Adrenal gland (tissue), 12 donors: Measurements from ENCODE around the gene RRM2. TPM values are rescaled to one million over a fixed set of nuclear protein-coding genes. Genes with fewer than 3 reads are reported as not detected.

Experiments
- DNase-seq, 7 donors: peaks; one replicate each; pipeline ENCODE4 v3.0.0-alpha.2; 2019 to 2020
- H3K27ac ChIP-seq, 5 donors: fragments of 200-600 bp; sonication (generic) in 4 of 5; 1 replicate in 3 of 5; 2 replicates in 2 of 5; pipeline versions ENCODE4 v1.5.1 to v1.8.0; 2016 to 2020; ENCODE audit warnings: mild to moderate bottlenecking in 1 of 5
- H3K27me3 ChIP-seq: fragments of 200-600 bp; 2 replicates; pipeline ENCODE4 v1.8.0; 2021
- H3K36me3 ChIP-seq, 2 donors: fragments of 200-600 bp; replicated peaks in 1 of 2; 1 replicate in 1 of 2; 2 replicates in 1 of 2; pipeline versions ENCODE4 v1.5.1 to v1.8.0; 2018 to 2022
- H3K4me1 ChIP-seq, 2 donors: fragments of 200-600 bp; replicated peaks in 1 of 2; 1 replicate in 1 of 2; 2 replicates in 1 of 2; pipeline versions ENCODE4 v1.5.1 to v1.8.0; 2018 to 2021
- H3K4me3 ChIP-seq, 4 donors: fragments of 200-600 bp; sonication (generic) in 3 of 4; one replicate each; pipeline ENCODE4 v1.5.1; 2016 to 2018
- H3K9me3 ChIP-seq, 3 donors: fragments of 200-600 bp; sonication (generic) in 1 of 3; replicated peaks in 1 of 3; 1 replicate in 2 of 3; 2 replicates in 1 of 3; pipeline versions ENCODE4 v1.5.1 to v1.8.0; 2016 to 2021
- POLR2A ChIP-seq, 2 donors: fragments of 450-650 bp; IDR thresholded peaks; one replicate each; pipeline ENCODE4 v1.6.1; 2017; ENCODE audit warnings: antibody characterized with exemption in 2 of 2, mild to moderate bottlenecking in 2 of 2, moderate library complexity in 1 of 2
- WGBS, 4 donors: extraction: QIAGEN DNeasy Blood & Tissue Kit in 2 of 4; methylation state at CpG; one replicate each; pipeline versions ENCODE4 v1.1.5 to v1.1.7; 2013 to 2017; 5-methylcytosine and 5-hydroxymethylcytosine counted together
- intact Hi-C, 2 donors: fragments of 100-400 bp; cut with DNase I; formaldehyde crosslinking; loops; one replicate each; pipeline versions ENCODE4 v1.14.1 to v1.15.0; 2022 to 2023
- polyA plus RNA-seq, 3 donors: library from polyadenylated mRNA; stranded (reverse); fragments of 200-250 nt in 2 of 3; fragments of 350-450 nt in 1 of 3; fragmentation: Illumina TruSeq in 1 of 3; extraction: RNeasy Lipid Tissue Mini Kit (QIAGEN cat#74804) in 1 of 3; gene quantifications; one replicate each; pipeline ENCODE4 v1.2.3, GENCODE V29; 2013 to 2014
- total RNA-seq, 9 donors: library from RNA; depleted of rRNA in 4 of 9; stranded (reverse); fragments of >200 nt in 4 of 9; fragments of 120-200 nt in 1 of 9; fragmentation: NEBNext Ultra II Directional in 1 of 9; extraction: Animal tissue kit (Norgen Biotek cat#: 25700) in 1 of 9; gene quantifications; one replicate each; pipeline versions ENCODE4 v1.1.0 to v1.2.4, GENCODE V29; 2013 to 2023
- TF ChIP-seq, protein P1 (sequence below), 6 experiments: fragments of 450-650 bp in 4 of 6; fragments of 200-600 bp in 2 of 6; sonication (generic) in 1 of 6; IDR thresholded peaks; 1 replicate in 5 of 6; 2 replicates in 1 of 6; pipeline versions ENCODE4 v1.5.1 to v1.8.0; 2016 to 2021; ENCODE audit warnings: antibody characterized with exemption in 6 of 6, mild to moderate bottlenecking in 2 of 6, moderate library complexity in 1 of 6
- donor health status: healthy with polysubstance abuse.
- donor health status: Bipolar disorder and iron deficiency.
- donor health status: DM: yes; HTN: yes; CAD: no.
- donor health status: DM: no; HTN: no; CAD: no.
- donor health status: DM: no; HTN: no; CAD: no.
- donor health status: DM: yes; HTN: yes; CAD: no.

The RRM2 gene
- total and polyA plus RNA-seq, 12 donors, result 0.67 to 22.3 (median 3.8) TPM

DNA sequence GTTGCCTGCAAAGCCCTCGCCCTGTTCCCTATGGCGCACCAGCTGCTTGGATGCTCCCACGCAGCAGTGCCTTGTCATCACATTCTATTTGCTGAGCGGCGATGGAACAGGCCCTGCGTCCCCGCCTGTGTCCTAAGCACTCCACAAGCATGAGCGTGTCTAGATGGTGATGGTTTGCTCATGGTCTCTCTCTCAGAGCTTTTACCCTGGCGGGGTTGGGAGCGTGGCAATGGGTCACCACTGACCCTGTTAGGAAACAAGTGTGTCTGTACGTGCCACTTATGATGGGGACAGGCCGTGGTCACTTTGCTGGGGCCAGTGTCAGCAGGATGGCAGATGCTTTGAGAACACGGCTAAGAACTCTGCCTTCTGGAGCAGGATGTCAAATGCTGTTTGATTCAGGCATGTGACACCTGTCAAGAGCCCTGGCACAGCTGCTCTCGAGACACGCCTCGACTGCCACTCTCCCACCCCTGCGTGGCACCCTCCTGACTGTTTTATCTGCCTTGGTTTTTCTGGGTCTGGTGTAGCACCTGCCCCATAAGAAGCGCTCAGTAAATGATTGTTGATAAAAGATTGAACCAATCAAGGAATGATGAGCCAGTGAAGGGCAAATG lies 44.2 kb downstream of the RRM2 start:
- intact Hi-C loops, result no loop called here
- no peak for DNase-seq
- H3K36me3 ChIP-seq, result no peaks in the 10 kb centered on the region
- no peaks in the 10 kb centered on the region for H3K27me3 ChIP-seq
- peaks cover 0 to 8% of the 10 kb centered on the region in 2 donors for H3K4me1 ChIP-seq
- H3K9me3 ChIP-seq, result no peaks in the 10 kb centered on the region
- no peak overlapping the region for H3K27ac ChIP-seq
- H3K4me3 ChIP-seq, result no peak overlapping the region
- TF ChIP-seq POLR2A (IDR thresholded peaks at IDR 0.05), result no peak
- TF ChIP-seq, protein P1, sequence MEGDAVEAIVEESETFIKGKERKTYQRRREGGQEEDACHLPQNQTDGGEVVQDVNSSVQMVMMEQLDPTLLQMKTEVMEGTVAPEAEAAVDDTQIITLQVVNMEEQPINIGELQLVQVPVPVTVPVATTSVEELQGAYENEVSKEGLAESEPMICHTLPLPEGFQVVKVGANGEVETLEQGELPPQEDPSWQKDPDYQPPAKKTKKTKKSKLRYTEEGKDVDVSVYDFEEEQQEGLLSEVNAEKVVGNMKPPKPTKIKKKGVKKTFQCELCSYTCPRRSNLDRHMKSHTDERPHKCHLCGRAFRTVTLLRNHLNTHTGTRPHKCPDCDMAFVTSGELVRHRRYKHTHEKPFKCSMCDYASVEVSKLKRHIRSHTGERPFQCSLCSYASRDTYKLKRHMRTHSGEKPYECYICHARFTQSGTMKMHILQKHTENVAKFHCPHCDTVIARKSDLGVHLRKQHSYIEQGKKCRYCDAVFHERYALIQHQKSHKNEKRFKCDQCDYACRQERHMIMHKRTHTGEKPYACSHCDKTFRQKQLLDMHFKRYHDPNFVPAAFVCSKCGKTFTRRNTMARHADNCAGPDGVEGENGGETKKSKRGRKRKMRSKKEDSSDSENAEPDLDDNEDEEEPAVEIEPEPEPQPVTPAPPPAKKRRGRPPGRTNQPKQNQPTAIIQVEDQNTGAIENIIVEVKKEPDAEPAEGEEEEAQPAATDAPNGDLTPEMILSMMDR (IDR thresholded peaks at IDR 0.05), result no peak
- WGBS, 4 donors, result 87 to 98% (median 94%) methylated on average over 14 to 18 of the region's 18 CpGs

DNA sequence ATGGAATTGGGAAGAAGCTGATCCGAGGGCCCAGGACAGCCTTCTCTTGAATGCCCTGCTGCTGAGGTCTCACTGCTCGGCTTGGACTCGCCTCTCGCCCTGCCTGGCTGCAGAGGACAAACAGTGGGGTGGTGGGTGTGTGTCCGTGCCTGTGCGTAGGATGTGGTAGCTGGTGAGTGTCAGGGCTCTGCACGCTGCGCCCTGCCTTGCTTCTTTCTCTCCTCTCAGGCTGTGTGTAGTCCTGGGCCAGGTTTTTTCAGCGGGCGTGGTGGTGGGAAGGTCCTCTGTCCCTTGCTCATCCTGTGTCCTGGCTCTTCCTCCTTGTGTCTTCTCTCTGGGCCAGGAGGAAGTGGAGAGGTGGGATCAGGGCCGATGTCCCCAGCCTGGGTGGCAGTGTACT lies 44.8 kb downstream of the RRM2 start:
- Histone ChIP-seq H3K27ac (no peak overlapping the region), H3K4me1 (peaks cover 0 to 8% of the 10 kb centered on the region in 2 donors), H3K27me3 (no peaks in the 10 kb centered on the region), H3K36me3 (no peaks in the 10 kb centered on the region), H3K9me3 (no peaks in the 10 kb centered on the region), H3K4me3 (no peak overlapping the region)
- intact Hi-C loops, result no loop called here
- TF ChIP-seq POLR2A (IDR thresholded peaks at IDR 0.05), result no peak
- TF ChIP-seq, protein P1 (IDR thresholded peaks at IDR 0.05), result no peak
- no peak for DNase-seq
- 85 to 100% (median 91%) methylated on average over 5 to 11 of the region's 11 CpGs for WGBS, 4 donors

DNA sequence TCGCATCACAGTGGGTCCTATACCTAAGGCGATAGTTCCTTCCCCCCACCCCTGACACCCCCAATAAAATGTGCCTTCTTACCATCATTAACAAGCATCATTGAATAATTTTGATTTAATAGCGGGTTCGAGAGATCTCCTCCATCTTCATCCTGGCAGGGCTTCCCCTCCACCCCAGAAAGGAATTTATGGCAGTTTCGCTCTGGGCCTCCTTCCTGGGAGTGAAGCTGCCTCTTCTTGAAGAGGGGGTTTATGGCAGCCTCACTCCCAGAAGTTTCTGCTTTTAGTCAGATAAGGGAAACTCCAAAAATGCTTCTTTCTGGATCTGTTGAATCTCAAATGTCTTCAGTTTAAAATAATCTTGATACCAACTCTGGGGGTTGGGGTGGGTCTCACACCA lies 45.7 kb downstream of the RRM2 start:
- TF ChIP-seq, protein P1 (IDR thresholded peaks at IDR 0.05), result no peak
- no peak for TF ChIP-seq POLR2A (IDR thresholded peaks at IDR 0.05)

DNA sequence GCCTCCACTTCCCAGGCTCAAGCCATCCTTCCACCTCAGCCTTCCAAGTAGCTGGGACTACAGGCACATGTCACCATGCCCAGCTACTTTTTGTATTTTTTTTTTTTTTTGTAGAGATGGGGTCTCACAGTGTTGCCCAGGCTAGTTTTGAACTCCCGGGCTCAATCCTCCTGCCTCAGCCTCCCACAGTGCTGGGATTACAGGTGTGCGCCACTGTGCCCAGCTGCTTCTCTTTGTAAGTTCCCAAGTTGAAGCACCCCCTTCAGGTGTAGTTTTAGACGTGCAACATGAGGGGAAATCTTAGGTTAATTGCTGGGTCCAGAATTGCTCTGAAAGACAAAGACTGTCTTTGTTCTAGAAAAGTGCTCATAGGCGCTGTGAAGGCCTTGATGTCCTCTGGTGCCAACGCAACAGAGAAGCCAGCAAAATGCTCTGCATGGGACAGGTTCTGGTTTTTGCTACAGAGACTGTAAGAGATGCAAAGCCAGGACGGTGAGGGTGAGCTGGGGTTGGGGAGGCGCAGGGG lies 46.6 kb downstream of the RRM2 start:
- H3K4me3 ChIP-seq, result no peak overlapping the region
- no peaks in the 10 kb centered on the region for H3K9me3 ChIP-seq
- H3K27me3 ChIP-seq, result no peaks in the 10 kb centered on the region
- intact Hi-C loops, result no loop called here
- TF ChIP-seq POLR2A (IDR thresholded peaks at IDR 0.05), result no peak
- TF ChIP-seq, protein P1 (IDR thresholded peaks at IDR 0.05), result no peak
- WGBS, 4 donors, result 96 to 98% (median 97%) methylated on average over 7 of the region's 7 CpGs
- H3K36me3 ChIP-seq, result no peaks in the 10 kb centered on the region
- H3K27ac ChIP-seq, result no peak overlapping the region
- DNase-seq, result no peak
- peaks cover 0 to 8% of the 10 kb centered on the region in 2 donors for H3K4me1 ChIP-seq

More for the DNA sequence above, 45.7 kb downstream of the RRM2 start:
- intact Hi-C loops, result no loop called here
- DNase-seq, result no peak
- Histone ChIP-seq H3K27me3 (no peaks in the 10 kb centered on the region), H3K36me3 (no peaks in the 10 kb centered on the region), H3K9me3 (no peaks in the 10 kb centered on the region), H3K4me3 (no peak overlapping the region), H3K27ac (no peak overlapping the region), H3K4me1 (peaks cover 0 to 8% of the 10 kb centered on the region in 2 donors)
- WGBS, 4 donors, result 94 to 98% (median 96%) methylated on average over 5 of the region's 5 CpGs
